Activated CD8-positive, alpha-beta memory T cell treated with anti-CD3 and anti-CD28 coated beads for 1 hour (primary cell): ENCODE data around the gene GPR153.

ENCODE experiments used
- DNase-seq, 2 donors: peaks; one replicate each; pipeline ENCODE4 v3.0.0-alpha.2; 2020; ENCODE audit warnings: low read depth in 1 of 2; ENCODE audit errors: extremely low read depth in 1 of 2

The GPR153 gene

GRCh38 chr1:6207075-6207885 lies 53.6 kb downstream of the GPR153 start:
- no peak for DNase-seq

DNA sequence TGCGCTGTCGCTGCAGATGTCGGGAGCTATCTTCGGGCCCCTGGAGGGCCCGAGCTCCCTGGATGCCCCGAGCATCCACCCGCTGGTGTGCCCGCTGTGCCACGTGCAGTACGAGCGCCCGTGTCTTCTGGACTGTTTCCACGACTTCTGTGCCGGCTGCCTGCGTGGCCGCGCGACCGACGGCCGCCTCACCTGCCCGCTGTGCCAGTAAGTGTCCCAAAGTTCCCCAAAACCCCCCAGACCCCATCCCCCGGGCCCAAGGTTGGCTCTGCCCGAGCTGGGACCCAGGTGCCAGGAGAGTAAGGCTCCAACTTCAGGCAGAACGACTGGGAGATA lies 54.4 kb downstream of the GPR153 start:
- DNase-seq = no peak

DNA sequence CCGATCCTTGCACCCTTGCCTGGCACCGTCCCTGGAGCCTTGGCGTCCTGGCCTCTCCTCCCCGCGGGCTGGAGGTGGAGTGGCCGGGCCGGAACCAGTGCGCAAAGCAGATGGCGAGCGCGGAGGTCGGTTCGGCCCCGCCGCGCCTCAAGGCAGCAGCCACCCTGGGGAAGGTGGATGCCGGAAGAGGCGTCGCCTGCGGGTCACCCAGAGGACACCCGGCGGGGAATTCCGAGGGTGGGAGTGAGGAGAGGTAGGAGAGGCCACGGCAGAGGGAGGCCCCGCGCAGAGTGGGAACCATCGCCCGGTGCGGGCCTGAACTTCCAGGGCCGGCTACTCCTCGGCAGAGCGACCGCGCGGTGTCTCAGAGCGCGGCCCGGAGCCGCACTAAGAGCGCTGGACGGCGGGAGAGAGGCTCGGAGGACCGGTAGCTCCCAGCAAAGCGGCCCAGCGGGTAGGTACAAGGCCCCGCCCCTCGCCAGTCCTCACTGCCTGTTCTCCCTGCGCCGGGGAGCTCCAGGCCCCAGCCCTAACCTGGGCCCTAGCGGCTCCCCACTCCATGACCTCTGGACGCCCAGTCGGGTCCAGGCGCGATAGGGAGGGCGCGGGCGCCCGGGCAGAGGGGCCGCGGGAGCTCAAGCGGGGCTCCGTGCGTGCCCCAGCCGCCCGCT lies 54.9 kb downstream of the GPR153 start, which contains the start of gene RNF207:
Gene RNF207, plus strand, starts transcription at position 271 of the 671 bp plus-strand sequence. CDS start 417 bp downstream, outside the sequence.
- DNase-seq = peak in 1 of 2 donors; percentile 24

GRCh38 chr1:6202256-6202655 lies 58.6 kb downstream of the GPR153 start:
- no peak for DNase-seq

DNA sequence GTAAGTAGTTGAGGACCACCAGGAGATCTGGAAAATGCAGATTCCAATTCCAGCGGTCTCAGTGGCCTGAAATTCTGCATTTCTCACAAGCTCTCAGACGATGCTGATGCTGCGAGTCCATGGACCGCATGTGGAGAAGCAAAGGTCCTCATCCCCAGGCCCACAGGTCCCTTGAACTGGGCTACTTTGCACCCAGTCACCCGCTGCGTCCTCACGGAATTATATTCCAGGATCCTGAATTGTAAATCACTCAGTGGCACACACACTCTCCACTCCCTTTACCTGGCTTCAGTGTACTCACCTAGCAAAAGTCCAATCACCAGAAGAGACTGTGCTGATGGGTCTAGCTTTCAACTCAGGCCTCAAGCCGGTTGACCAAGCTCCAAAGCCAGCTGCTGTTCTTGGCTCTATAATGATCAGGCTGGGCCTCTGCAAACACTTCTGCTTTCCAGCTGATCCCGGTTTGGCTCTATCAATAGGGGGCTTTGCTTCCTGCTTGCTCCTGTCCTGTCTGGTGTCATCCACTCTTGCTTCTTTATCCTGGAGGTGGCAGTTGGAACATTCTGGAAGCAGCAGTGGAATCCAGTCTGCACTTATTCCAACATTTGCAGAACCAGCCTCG lies 60.6 kb downstream of the GPR153 start:
- DNase-seq = no peak

DNA sequence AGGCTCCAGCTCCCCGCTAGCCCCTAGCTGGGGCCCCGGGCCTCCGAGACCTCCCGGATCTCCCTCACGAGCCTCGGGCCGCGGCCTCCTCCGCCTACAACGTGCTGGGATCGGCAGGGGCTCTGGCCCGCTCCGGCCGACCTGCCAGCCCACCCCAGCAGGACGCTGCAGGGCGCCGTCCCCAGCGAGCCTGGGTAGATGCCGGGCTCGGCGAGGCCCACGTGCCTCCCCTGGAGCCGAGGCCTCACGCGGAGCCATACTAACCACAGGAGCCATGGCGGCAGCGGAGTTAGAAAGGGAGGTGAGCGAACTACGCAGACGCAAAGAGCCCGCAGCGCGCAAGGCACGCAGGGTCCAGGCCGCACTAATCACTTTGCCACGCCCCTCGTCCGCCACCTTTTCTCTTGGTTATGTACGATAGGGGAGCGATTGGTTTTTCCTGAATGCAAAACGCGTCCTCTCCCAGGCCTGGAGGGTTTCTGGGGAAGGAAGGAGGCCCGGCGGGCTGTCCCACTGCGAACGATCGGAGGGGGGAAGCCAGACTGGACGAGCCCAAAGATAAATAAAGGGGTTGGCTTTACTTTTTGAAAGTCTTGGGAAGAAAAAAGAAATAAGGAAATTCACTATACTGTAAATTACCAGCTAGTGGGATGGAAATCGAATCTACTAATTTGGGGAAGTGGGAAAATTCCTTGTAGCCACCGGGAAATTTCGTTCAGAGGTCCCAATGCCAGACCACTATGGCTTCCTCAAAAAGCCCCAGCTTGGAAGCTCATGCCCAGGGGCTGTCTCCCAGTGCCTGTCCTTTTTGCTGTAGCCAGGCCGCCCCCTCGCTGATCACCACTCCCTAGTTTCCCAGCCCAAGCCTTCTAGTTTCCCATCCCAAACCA lies 61.4 kb downstream of the GPR153 start, which contains the start of gene RPL22:
Gene RPL22, minus strand, starts transcription at position 298 of the 890 bp plus-strand sequence. Its CDS starts 22 bp downstream, at position 276.
- peak; percentile 92 to 94 for DNase-seq

DNA sequence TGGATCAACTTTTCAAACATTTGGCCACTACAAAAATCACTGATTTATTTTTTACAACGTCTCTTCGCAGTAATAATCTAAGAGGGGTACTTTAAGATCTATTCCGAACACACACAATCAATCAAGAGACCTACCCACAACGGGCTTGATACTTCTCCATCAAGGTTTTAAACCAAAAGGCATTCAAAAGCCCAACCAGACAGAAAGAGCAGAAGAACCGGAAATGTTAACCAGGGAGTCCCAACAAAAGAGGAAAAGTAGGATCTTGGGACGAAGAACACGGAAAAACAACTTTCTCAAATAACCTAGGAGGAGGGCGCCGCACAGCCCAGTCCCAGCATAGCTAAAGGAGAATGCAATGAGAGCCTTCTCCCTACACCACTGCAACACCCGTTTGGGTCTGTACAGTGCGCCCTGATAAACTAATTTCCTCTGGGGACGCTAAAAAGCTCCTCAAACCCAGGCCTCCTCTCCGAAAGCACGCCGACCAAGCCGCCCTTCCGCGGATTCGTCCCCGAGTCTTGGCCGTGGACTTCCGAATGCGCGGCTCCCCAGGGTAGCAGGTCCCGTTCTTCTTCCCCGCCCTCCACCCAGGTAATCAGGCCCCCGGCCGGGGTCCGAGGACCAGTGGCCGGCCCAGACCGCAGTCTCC lies 62.1 kb downstream of the GPR153 start:
- no peak for DNase-seq

DNA sequence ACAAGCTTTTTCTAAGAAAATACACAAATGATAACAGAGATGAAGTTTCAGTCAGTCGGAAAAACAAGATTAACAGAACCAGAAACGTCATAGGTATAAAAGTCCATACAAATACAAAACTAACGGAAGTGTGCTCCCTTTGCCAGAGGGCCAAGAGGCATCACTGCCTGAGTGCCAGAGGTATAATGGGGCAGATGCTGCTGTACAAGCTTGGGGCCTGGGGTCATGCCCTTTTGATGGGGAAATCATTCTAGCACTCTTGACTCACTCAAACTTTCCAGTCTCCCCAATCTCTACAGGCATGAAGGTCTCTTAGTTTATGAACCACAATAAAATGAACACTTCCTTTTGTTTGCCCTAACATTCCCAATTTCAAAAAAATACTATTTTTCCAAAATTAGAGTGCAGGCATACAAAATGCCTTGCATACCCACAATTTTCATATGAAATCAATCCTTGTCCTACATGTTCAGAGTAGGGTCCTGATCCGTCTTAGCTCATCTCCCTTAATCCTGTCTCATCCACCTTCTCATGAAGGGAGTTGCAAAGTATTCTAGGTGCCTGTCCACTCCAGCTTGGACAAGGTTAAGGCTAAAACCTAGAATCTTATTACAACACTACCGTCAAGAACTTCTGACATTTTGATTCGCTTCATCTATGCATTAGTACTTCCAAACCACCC lies 63.0 kb downstream of the GPR153 start:
- DNase-seq = no peak
